HG03469 (cell line): ENCODE results near the gene FOXP1.

Experiments used
- ATAC-seq: cut with Tn5 transposase; IDR thresholded peaks from one replicate; pipeline ENCODE4 v1.9.1; 2021; ENCODE audit warnings: mild to moderate bottlenecking, moderate library complexity, moderate number of reproducible peaks; ENCODE audit not compliant: unreplicated experiment

FOXP1 gene

GRCh38 chr3:71251156-71251775 lies 332.3 kb downstream of the FOXP1 start:
- ATAC-seq = no peak

DNA sequence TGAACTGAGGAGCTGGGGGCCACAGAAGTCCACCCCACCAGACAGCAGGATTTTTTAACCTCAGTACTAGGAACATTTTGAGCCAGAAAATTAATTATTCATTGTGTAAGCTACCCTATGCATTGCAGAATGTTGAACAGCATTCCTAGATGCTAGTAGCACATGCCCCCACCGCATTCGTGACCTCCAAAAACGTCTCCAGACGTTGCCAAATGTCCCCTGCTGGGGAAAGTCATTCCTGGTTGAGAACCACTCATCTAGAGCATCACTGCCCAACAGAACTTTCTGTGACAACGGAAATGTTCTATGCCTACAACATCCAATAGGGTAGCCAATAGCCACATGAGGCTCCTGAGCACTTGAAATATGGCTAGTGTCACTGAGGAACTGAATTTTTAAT lies 333.5 kb downstream of the FOXP1 start:
- no peak for ATAC-seq

- no peak for ATAC-seq
These were observed 335.6 kb downstream of the FOXP1 start for GRCh38 chr3:71247958-71248335.

GRCh38 chr3:71247221-71247957 lies 336.1 kb downstream of the FOXP1 start:
- no peak for ATAC-seq

GRCh38 chr3:71245971-71246880 lies 337.3 kb downstream of the FOXP1 start:
- no peak for ATAC-seq

GRCh38 chr3:71244826-71245488 lies 338.6 kb downstream of the FOXP1 start:
- no peak for ATAC-seq

GRCh38 chr3:71244153-71244825 lies 339.2 kb downstream of the FOXP1 start:
- ATAC-seq = no peak

DNA sequence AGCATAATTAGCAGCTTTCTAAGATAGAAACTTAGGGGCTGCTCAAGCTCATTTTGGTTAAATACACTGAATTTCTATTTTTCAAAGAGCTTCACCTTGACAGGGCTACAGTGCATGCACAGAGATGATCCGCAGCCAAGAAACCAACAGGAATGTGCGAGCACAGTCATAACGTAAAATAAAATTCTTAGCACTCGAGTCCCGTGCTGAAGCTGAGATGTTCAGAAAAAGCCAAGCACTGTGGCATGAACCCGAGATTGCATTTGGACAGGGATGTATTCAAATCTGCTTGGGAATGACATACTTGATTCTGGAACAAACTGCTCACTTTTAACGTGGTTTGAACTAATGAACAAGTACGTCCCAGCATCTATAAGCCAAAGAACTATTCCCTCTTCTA lies 340.3 kb downstream of the FOXP1 start:
- ATAC-seq = no peak

DNA sequence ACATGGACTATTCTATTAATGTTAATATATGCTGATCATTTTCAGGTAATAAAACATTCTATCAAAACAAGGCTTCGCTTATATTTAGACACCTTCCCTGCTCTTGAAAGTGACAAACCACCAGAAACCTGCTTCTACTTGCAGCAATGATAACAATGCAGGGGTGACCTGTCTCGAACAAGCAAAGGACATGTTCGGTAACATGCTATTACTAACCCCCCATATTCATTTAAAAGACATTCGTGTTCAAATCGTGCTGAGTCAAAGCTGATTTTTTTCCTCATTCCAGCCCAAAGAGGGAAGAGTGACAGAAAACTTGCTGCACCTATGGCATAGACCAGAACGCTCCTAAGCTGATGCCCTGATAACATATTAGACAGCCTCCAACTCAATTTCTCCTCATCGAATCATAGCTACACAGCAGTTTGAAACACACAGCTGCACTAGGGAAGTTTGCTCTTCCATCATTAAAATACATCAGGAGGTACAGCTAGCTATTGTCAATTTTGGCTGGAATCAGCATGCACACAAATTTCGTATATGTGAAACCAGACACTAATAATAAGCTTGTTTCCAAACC lies 341.5 kb downstream of the FOXP1 start:
- no peak for ATAC-seq

- no peak for ATAC-seq
These were observed 342.2 kb downstream of the FOXP1 start for GRCh38 chr3:71241246-71241901.

- ATAC-seq = no peak
These were observed 343.5 kb downstream of the FOXP1 start for GRCh38 chr3:71240034-71240433.

- ATAC-seq = no peak
These were observed 345.2 kb downstream of the FOXP1 start for GRCh38 chr3:71238355-71238757.

- no peak for ATAC-seq
These were observed 345.9 kb downstream of the FOXP1 start for GRCh38 chr3:71237672-71238071.

DNA sequence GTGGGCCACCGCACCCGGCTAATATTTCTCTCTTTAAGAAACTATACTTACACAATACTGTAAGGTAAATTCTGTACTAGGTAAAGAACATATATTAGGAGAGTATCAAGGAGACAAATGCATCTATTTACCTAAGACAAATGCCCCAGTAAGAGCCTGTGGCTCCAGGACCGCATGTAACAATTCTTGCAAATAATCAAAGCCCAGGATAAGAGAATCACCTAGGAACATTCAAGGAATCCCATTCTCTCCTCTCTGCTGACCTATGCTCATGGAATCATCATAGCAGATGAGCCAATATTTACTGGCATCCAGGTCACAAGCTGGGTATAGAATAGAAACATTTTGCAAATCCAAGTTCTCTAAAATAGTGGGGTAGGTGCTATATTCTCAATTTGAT lies 347.7 kb downstream of the FOXP1 start:
- ATAC-seq = no peak

DNA sequence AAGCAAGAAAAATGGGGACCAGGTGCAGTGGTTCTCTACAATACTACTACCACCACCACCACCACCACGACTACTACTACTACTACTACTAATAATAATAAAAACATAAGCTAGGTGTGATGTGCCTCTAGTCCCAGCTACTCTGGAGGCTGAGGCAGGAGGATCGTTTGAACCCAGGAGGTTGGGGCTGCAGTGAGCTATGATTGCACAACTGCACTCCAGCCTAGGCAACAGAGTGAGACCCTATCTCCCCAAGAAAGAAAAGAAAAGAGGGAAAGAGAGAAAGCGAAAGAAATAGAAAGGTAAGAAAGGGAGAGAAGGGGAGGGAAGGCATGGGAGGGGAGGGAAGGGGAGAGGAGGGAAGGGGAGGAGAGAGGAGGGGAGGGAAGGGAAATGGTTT lies 350.6 kb downstream of the FOXP1 start:
- no peak for ATAC-seq

DNA sequence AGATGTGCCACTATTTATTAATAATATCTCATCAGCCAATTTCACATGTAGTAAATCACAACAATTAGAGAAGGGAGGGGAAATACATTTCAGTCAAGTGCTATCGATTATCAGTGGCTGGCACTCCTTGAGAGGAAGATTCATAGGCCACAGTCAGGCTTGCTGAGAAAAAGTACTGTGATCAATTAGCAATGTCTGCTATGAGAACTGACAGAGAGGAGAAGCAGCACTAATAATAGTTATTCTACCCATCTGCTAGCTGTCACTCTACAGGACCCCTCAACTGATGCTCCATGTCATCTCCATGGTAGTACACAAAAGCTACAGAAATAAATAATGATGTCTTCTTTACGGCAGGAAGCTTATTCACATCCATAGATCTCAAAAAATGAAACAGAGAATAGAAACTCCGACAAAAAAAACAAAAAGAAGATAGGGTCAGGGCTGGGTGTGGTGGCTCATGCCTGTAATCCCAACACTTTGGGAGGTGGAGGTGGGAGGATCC lies 351.3 kb downstream of the FOXP1 start:
- no peak for ATAC-seq

DNA sequence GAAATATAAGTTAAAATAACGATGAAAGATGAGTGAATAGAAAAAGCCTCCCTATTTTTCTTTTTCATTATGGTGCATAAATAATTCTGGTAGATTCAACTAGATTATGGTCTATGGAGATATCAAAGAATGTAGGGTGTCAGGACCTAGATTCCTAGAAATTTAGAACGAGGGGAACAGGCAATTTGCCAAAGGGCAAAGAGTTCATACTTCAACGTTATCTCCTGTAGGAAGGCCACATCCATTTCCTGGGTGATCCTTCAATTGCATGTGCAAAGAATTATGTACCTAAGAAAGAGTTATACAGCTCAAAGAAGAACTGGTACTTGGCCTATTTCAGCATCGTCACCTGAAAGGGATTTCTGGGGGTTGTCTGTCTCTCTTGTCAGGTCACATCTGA lies 351.8 kb downstream of the FOXP1 start:
- ATAC-seq = no peak

DNA sequence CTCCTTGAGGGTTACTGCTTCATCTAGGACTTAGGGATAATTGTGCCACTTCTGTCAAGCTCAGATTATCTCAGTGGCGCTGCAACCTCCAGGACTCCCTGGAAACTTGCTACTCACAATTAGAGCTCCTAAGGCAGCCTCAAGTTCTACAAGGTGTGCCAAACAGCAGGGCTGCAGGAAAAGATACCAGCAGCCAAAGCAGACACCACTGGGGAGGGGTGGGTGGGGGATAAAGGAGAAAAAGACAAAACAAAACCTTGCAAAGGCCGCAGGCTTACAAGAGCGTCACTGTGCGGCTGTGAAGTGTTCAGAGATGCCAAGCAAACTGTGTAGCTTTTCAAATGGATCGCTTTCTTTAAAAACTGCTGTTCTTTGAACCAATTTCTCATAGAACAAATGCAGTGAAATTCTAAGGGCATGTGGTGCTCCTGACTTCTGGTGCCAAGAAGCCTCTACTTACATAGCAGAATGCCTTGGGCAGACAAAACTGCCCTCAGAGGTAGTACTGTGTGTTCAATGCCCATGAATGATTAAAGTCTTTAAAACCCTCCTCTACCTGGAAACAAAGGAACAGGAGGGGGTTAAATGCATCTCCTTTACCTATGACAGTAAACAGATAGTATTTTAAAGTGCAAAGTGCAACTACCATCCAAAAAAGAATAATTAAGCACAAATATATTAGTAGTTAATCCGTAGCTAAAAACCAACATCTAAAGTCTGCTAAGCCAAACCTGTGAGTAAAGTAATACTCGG lies 353.4 kb downstream of the FOXP1 start:
- ATAC-seq = no peak
